PC-3 (cell line): ENCODE measurements around the gene TMEM51.

Experiments used
- EZH2 ChIP-seq: fragments of 300-600 bp; sonication (generic); IDR thresholded peaks from one replicate; pipeline ENCODE4 v1.6.1; 2017; ENCODE audit warnings: antibody characterized with exemption, mild to moderate bottlenecking, low read length; ENCODE audit not compliant: unreplicated experiment
- TF ChIP-seq, protein P1 (sequence below): fragments of 300-600 bp; sonication (generic); conservative IDR thresholded peaks from 2 replicates; pipeline ENCODE4 v1.5.1; 2017; ENCODE audit warnings: antibody characterized with exemption, low read depth, mild to moderate bottlenecking, low read length

DNA sequence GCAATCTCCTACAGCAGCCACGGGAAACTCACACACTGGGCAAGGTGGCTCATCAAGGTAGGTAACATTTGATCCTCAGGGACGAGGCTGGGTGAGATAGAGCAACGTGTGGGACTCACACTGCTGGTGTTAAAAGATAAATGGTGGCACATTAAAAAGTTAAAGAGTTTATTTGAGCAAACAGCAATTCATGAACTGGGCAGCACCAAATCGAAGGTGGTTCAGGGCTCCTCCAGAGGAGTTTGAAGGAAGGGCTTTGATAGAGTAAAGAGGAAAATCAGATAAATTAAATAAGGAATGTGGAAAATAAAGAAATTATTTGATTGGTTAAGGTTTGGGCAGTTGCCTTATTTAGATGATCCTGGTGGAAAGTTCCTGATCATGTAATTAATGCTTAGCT lies 23.6 kb upstream of the TMEM51 start:
- TF ChIP-seq, protein P1, sequence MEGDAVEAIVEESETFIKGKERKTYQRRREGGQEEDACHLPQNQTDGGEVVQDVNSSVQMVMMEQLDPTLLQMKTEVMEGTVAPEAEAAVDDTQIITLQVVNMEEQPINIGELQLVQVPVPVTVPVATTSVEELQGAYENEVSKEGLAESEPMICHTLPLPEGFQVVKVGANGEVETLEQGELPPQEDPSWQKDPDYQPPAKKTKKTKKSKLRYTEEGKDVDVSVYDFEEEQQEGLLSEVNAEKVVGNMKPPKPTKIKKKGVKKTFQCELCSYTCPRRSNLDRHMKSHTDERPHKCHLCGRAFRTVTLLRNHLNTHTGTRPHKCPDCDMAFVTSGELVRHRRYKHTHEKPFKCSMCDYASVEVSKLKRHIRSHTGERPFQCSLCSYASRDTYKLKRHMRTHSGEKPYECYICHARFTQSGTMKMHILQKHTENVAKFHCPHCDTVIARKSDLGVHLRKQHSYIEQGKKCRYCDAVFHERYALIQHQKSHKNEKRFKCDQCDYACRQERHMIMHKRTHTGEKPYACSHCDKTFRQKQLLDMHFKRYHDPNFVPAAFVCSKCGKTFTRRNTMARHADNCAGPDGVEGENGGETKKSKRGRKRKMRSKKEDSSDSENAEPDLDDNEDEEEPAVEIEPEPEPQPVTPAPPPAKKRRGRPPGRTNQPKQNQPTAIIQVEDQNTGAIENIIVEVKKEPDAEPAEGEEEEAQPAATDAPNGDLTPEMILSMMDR: no peak
- TF ChIP-seq EZH2: no peak
